GM13977 (cell line): ENCODE measurements around the gene CHURC1.

ENCODE experiments used
- DNase-seq: peaks from one replicate; pipeline ENCODE4 v3.0.0; 2012; ENCODE audit warnings: low spot score
- in situ Hi-C: fragments of 300-500 bp; cut with MboI; formaldehyde crosslinking; loops from one replicate; pipeline ENCODE4 v1.12.0; 2022; ENCODE audit warnings: low sequenced_read_pairs, low pct_unique_long_range_greater_than_20kb, mixed read lengths, inconsistent platforms; ENCODE audit not compliant: unreplicated experiment
- TF ChIP-seq, protein P1 (sequence below): IDR thresholded peaks from 2 replicates; pipeline ENCODE4 v1.5.1; 2012; ENCODE audit warnings: mild to moderate bottlenecking, control low read depth; ENCODE audit not compliant: insufficient read depth; ENCODE audit errors: extremely low read depth, missing control alignments

The CHURC1 gene

GRCh38 chr14:64870160-64870559 lies 44.1 kb upstream of the CHURC1 start:
- TF ChIP-seq, protein P1, sequence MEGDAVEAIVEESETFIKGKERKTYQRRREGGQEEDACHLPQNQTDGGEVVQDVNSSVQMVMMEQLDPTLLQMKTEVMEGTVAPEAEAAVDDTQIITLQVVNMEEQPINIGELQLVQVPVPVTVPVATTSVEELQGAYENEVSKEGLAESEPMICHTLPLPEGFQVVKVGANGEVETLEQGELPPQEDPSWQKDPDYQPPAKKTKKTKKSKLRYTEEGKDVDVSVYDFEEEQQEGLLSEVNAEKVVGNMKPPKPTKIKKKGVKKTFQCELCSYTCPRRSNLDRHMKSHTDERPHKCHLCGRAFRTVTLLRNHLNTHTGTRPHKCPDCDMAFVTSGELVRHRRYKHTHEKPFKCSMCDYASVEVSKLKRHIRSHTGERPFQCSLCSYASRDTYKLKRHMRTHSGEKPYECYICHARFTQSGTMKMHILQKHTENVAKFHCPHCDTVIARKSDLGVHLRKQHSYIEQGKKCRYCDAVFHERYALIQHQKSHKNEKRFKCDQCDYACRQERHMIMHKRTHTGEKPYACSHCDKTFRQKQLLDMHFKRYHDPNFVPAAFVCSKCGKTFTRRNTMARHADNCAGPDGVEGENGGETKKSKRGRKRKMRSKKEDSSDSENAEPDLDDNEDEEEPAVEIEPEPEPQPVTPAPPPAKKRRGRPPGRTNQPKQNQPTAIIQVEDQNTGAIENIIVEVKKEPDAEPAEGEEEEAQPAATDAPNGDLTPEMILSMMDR, result no peak
- in situ Hi-C loops, result no loop called here
- DNase-seq, result no peak

DNA sequence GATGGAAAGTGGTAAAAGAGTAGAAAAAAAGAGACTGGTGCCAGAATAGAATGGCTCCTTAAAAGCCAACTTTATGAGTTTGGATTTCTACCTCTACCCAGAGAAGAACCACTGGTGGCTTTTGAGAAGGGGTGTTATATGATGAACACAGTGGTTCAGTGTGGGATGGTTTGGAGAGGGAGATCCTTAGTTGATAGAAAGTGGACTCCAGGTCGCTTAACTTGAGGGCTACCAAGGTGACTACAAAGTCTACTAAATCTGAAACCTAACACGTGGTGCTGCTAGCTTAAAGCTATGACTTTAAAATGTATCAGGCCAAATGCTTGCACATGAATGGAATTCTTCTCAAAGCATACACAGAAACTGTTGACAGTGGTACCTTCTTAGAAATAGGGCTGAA lies 42.9 kb upstream of the CHURC1 start:
- TF ChIP-seq, protein P1, result no peak
- DNase-seq, result no peak
- in situ Hi-C loops, result no loop called here

- in situ Hi-C loops, result no loop called here
- TF ChIP-seq, protein P1, result no peak
- DNase-seq, result no peak
Measured at GRCh38 chr14:64873506-64874219, 40.6 kb upstream of the CHURC1 start.

GRCh38 chr14:64875350-64875749 lies 38.9 kb upstream of the CHURC1 start:
- TF ChIP-seq, protein P1, result no peak
- in situ Hi-C loops, result no loop called here
- DNase-seq, result no peak

- in situ Hi-C loops, result no loop called here
- TF ChIP-seq, protein P1, result no peak
- no peak for DNase-seq
Measured at GRCh38 chr14:64877846-64878245, 36.4 kb upstream of the CHURC1 start.

- in situ Hi-C loops, result no loop called here
- TF ChIP-seq, protein P1, result no peak
- DNase-seq, result no peak
Measured at GRCh38 chr14:64878837-64879634, 35.2 kb upstream of the CHURC1 start.
